K562 (cell line): ENCODE data around the gene ERICH2. TPM values are rescaled to one million over a fixed set of nuclear protein-coding genes. Genes with fewer than 3 reads are reported as not detected.
A peak's percentile ranks its signal among the peaks of the same experiment; 100 is the strongest.

Source experiments
- ATAC-seq: fragments of 200-7000 bp; cut with Tn5 transposase; 3 replicates; pipeline ENCODE4 v1.9.1; 2020; ENCODE audit warnings: moderate library complexity
- BruUV-seq: library from RNA; stranded (reverse); fragments of 400-500 nt; replicated peaks from 2 replicates; lab custom pipeline; 2021; lab: Mats Ljungman, UMichigan
- CTCF ChIA-PET: fragments of 300-600 bp; formaldehyde crosslinking; extraction: SDS; loops from one replicate; lab custom pipeline; 2021; ENCODE audit warnings: low intra/inter-chr PET ratio; lab: Yijun Ruan, JAX
- POLR2A ChIA-PET: fragments of 300-600, 350-650 bp; sonication (Branson Sonifier 250); formaldehyde crosslinking; extraction: SDS; loops from one replicate; lab custom pipeline; 2021; ENCODE audit warnings: antibody characterized with exemption, inconsistent platforms; lab: Yijun Ruan, JAX
- DNase-seq, 4 experiments: peaks; one replicate each; pipeline versions ENCODE4 v3.0.0 to v3.0.0-alpha.2; 2011 to 2018; ENCODE audit warnings: low spot score in 3 of 4, mixed read lengths in 3 of 4; ENCODE audit errors: extremely low read depth in 1 of 4
- FAIRE-seq: peaks from 2 replicates; lab custom pipeline; 2011; peaks lifted over from hg19 to GRCh38; lab: Jason Lieb, UNC
- H2AFZ ChIP-seq: 2 replicates; pipeline ENCODE4 v1.6.0; 2011; ENCODE audit warnings: low read depth, low read length, control low read depth, inconsistent platforms
- H3K27ac ChIP-seq: fragments of 200-600 bp; 3 replicates; pipeline ENCODE4 v1.8.0; 2011; ENCODE audit warnings: low read depth, mild to moderate bottlenecking, control low read depth, inconsistent platforms, low read length, moderate library complexity, mixed read lengths; ENCODE audit errors: extremely low read depth
- H3K27me3 ChIP-seq, 2 experiments: fragments of 300-600 bp in 1 of 2; 2 replicates in 1 of 2; 3 replicates in 1 of 2; pipeline versions ENCODE4 v1.6.0 to v1.8.0; 2011; ENCODE audit warnings: inconsistent platforms in 2 of 2, low read length in 2 of 2, mild to moderate bottlenecking in 1 of 2, mixed read lengths in 1 of 2, moderate library complexity in 1 of 2; ENCODE audit not compliant: control insufficient read depth in 2 of 2, insufficient read depth in 2 of 2
- H3K36me3 ChIP-seq: fragments of 300-600 bp; 3 replicates; pipeline ENCODE4 v1.8.0; 2011; ENCODE audit warnings: mild to moderate bottlenecking, low read length, inconsistent platforms; ENCODE audit not compliant: control insufficient read depth, insufficient read depth
- H3K4me1 ChIP-seq, 2 experiments: fragments of 200-600 bp in 1 of 2; replicated peaks in 1 of 2; 2 replicates in 1 of 2; 3 replicates in 1 of 2; pipeline versions ENCODE4 v1.5.1 to v1.8.0; 2011; ENCODE audit warnings: inconsistent platforms in 2 of 2, low read length in 2 of 2, mild to moderate bottlenecking in 1 of 2, mixed read lengths in 1 of 2, moderate library complexity in 1 of 2; ENCODE audit not compliant: control insufficient read depth in 2 of 2, insufficient read depth in 2 of 2
- H3K4me2 ChIP-seq: 2 replicates; pipeline ENCODE4 v1.6.1; 2011; ENCODE audit warnings: low read length, control low read depth, inconsistent platforms, mixed read lengths; ENCODE audit not compliant: insufficient read depth
- H3K4me3 ChIP-seq: fragments of 200-600 bp; sonication (generic), shearing (Covaris generic); 2 replicates; pipeline ENCODE4 v1.5.1; 2016; ENCODE audit warnings: control low read depth, inconsistent platforms
- H3K79me2 ChIP-seq: fragments of 200-600 bp; 3 replicates; pipeline ENCODE4 v1.8.0; 2011; ENCODE audit warnings: low read length, inconsistent platforms; ENCODE audit not compliant: control insufficient read depth, insufficient read depth
- H3K9ac ChIP-seq, 2 experiments: 2 replicates each; pipeline versions ENCODE4 v1.6.0 to v1.6.1; 2011; ENCODE audit warnings: low read depth in 2 of 2, low read length in 2 of 2, control low read depth in 1 of 2, inconsistent platforms in 1 of 2, mild to moderate bottlenecking in 1 of 2, mixed read lengths in 1 of 2; ENCODE audit not compliant: insufficient read depth in 1 of 2
- H3K9me1 ChIP-seq: one replicate; pipeline ENCODE4 v1.6.0; 2011; ENCODE audit warnings: inconsistent platforms, mild to moderate bottlenecking, low read length, moderate library complexity; ENCODE audit not compliant: control insufficient read depth, insufficient read depth
- H3K9me3 ChIP-seq: replicated peaks from 2 replicates; pipeline ENCODE4 v1.5.1; 2011; ENCODE audit warnings: low read depth, low read length, inconsistent platforms; ENCODE audit not compliant: control insufficient read depth, insufficient read depth
- H4K20me1 ChIP-seq: replicated peaks from 2 replicates; pipeline ENCODE4 v1.6.1; 2011; ENCODE audit warnings: low read length, inconsistent platforms, mixed read lengths; ENCODE audit not compliant: control insufficient read depth, insufficient read depth
- C11orf30 ChIP-seq: fragments of 450-650 bp; IDR thresholded peaks from 2 replicates; pipeline ENCODE4 v1.6.1; 2016; ENCODE audit warnings: low read depth, mild to moderate bottlenecking
- CEBPZ ChIP-seq: fragments of 150-350 bp; IDR thresholded peaks from 2 replicates; pipeline ENCODE4 v1.6.1; 2014; ENCODE audit warnings: low read depth, mild to moderate bottlenecking, low read length, borderline replicate concordance
- MAFF ChIP-seq: IDR thresholded peaks from 2 replicates; pipeline ENCODE4 v1.6.1; 2012; ENCODE audit warnings: low read length, improper control_type of control experiment
- MAFG ChIP-seq: fragments of 450-650 bp; conservative IDR thresholded peaks from 2 replicates; pipeline ENCODE4 v1.6.1; 2016; ENCODE audit warnings: missing genetic modification characterization, missing compliant biosample characterization
- MAFK ChIP-seq: IDR thresholded peaks from 2 replicates; pipeline ENCODE4 v1.6.1; 2011; ENCODE audit warnings: low read length, improper control_type of control experiment
- MCM2 ChIP-seq: fragments of 450-650 bp; IDR thresholded peaks from 2 replicates; pipeline ENCODE4 v1.6.1; 2017; ENCODE audit warnings: low read depth, mild to moderate bottlenecking
- ZNF316 ChIP-seq: fragments of 450-650 bp; IDR thresholded peaks from 2 replicates; pipeline ENCODE4 v1.6.1; 2016
- WGBS: fragments of 100-300 bp; shearing (Covaris generic); methylation state at CpG from one replicate; pipeline ENCODE4 v1.1.6; 2016; ENCODE audit warnings: low coverage, mixed read lengths; ENCODE audit not compliant: insufficient coverage; ENCODE audit errors: missing lambda C conversion rate; 5-methylcytosine and 5-hydroxymethylcytosine counted together
- in situ Hi-C: fragments of 300-500 bp; cut with MboI; formaldehyde crosslinking; loops from 4 replicates; pipeline ENCODE4 v1.15.0; 2018; ENCODE audit warnings: inconsistent platforms, mixed read lengths
- intact Hi-C: fragments of 100-400 bp; cut with micrococcal nuclease; formaldehyde crosslinking; loops from 2 replicates; pipeline ENCODE4 v1.14.2; 2022
- polyA plus RNA-seq, 8 experiments: library from polyadenylated mRNA; depleted of rRNA in 4 of 8; stranded (reverse) in 5 of 8; unstranded in 3 of 8; fragments of >200 nt; fragmentation: Nextera tagmentation in 2 of 8; fragmentation: Illumina TruSeq in 1 of 8; extraction: Ambion mirVana in 2 of 8; extraction: Trizol in 1 of 8; gene quantifications; 2 replicates each; pipeline versions ENCODE4 v1.2.1 to v1.2.3, GENCODE V29; 2011 to 2014; ENCODE audit warnings: inconsistent platforms in 1 of 8, missing spikeins in 1 of 8
- total RNA-seq, 7 experiments: library from RNA; depleted of rRNA in 6 of 7; stranded (reverse); fragments of >200 nt in 6 of 7; fragmentation: Illumina TruSeq in 2 of 7; extraction: Trizol in 2 of 7; gene quantifications; 2 replicates each; pipeline versions ENCODE4 v1.2.1 to v1.2.3, GENCODE V29; 2011 to 2021; ENCODE audit warnings: low replicate concordance in 1 of 7

The ERICH2 gene
- total and polyA plus RNA-seq, 9 of the 15 experiments (the other 6 are each of a cell fraction or from before 2014, with no cell fraction given): 0.85 to 2.4 (median 1.6) TPM

GRCh38 chr2:170737406-170737805 is 32.8 kb upstream of the ERICH2 start:
- H4K20me1 ChIP-seq: no peaks in the 10 kb centered on the region
- H3K27ac ChIP-seq: no peak overlapping the region
- no TSS peak for BruUV-seq
- no peaks in the 10 kb centered on the region for H3K27me3 ChIP-seq
- FAIRE-seq: no peak
- no peak overlapping the region for H3K4me2 ChIP-seq
- 90% methylated on average over 2 of the region's 2 CpGs for WGBS
- no peak for ATAC-seq
- no peak overlapping the region for H3K9ac ChIP-seq
- no peak for DNase-seq
- no peak overlapping the region for H3K4me3 ChIP-seq
- 0 out of 2 replicates have a peak, but pooled peaks cover 4% of the 10 kb centered on the region for H3K9me3 ChIP-seq
- H3K9me1 ChIP-seq: no peaks in the 10 kb centered on the region
- intact Hi-C loops: no loop called here
- no peaks in the 10 kb centered on the region for H3K79me2 ChIP-seq
- in situ Hi-C loops: no loop called here
- ChIA-PET POLR2A (interaction anchor here (0.9 to 1.8 kb wide), 3 partner anchors 16 to 52 kb away, joined by 3 to 4 read pairs (median 4); no protein-coding TSS in a partner anchor), CTCF (no interaction called here)
- H3K36me3 ChIP-seq: no peaks in the 10 kb centered on the region
- peaks cover 11 to 27% of the 10 kb centered on the region in 2 experiments; a peak in 4 of 5 replicates for H3K4me1 ChIP-seq
- no peak overlapping the region for H2AFZ ChIP-seq
- TF ChIP-seq MAFG (peak; percentile 53; the same call in 1 of the 2 replicates), CEBPZ (no peak), MCM2 (no peak), MAFF (peak; percentile 69), MAFK (peak; percentile 55), ZNF316 (peak; percentile 88), C11orf30 (peak; percentile 81)
